GM18909 (cell line): ENCODE results near the gene MCUB.

ENCODE experiments used
- ATAC-seq: cut with Tn5 transposase; IDR thresholded peaks from one replicate; pipeline ENCODE4 v1.9.1; 2021; ENCODE audit warnings: mild to moderate bottlenecking; ENCODE audit not compliant: unreplicated experiment, poor library complexity

Gene MCUB

GRCh38 chr4:109719604-109720003 is 159.6 kb downstream of the MCUB start:
- no peak for ATAC-seq

- ATAC-seq, result no peak
Observed at GRCh38 chr4:109721033-109721432, 161.0 kb downstream of the MCUB start.

DNA sequence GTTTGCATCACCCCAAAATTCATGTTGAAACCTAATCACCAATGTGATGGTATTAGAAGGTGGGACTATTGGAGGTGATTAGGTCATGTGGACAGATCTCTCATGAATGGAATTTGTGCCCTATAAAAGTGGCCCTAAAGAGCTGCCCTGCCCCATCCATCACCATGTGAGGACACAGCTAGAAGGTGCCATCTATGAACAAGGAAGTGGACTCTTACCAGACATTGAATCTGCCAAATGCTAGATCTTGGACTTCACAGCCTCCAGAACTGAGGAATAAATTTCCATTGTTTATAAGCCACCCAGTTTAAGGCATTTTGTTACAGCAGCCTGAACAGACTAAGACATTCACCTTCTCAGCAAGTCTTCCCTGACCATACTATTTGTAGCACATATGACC is 162.3 kb downstream of the MCUB start:
- no peak for ATAC-seq

DNA sequence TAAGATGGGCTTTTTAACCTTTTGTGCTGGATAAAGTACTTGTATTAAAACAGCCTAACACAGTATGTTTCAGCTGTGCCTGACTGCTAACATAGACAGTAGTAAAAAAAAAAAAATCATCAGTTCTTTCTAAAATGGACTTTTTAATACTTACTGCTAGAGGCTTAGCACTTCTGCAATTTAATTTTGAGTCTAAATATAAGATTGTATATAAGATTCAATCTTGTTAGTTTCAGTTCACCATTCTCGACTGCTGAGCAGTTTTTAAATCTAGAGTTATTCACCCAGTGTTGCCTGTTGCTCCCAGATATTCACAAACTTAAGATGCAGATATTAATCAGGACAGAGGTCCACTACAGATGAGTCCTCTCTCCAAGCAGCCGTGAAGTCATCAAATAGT is 163.1 kb downstream of the MCUB start:
- ATAC-seq, result no peak

- ATAC-seq, result no peak
Observed at GRCh38 chr4:109728385-109728784, 168.3 kb downstream of the MCUB start.

DNA sequence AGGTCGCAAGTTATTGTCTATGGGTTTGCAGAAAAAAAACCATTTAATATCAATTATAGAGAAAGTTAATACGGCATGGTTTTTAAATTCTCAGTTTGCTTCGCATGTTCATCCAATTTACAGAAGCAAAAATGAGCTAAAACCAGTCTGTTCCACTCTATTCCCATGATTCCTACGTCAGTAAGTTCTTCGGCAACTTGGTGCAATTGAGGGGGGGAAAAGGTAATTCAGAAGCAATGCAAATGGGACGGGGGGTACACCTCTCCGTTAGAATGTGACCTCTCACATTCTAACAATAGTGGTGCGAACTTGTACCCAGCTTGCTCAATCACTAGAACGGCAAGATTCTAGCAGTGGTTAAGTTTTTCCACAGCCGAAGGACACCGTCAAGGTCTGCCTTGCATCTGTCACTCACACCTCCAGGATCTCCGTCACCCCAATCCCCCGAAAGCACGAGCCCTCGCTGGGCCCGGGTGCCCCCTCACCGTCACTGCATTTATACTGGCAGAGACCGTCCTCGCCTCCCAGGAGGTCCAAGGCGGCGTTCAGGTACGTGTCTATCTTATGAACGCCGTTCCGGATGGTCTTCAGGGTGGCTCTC is 169.2 kb downstream of the MCUB start:
- no peak for ATAC-seq

- peak; percentile 88 for ATAC-seq
Observed at GRCh38 chr4:109729718-109730618, 169.9 kb downstream of the MCUB start, which contains the start of gene PLA2G12A. Gene PLA2G12A (minus strand): TSS chr4:109730070. CDS start chr4:109729809, 261 bp downstream.

DNA sequence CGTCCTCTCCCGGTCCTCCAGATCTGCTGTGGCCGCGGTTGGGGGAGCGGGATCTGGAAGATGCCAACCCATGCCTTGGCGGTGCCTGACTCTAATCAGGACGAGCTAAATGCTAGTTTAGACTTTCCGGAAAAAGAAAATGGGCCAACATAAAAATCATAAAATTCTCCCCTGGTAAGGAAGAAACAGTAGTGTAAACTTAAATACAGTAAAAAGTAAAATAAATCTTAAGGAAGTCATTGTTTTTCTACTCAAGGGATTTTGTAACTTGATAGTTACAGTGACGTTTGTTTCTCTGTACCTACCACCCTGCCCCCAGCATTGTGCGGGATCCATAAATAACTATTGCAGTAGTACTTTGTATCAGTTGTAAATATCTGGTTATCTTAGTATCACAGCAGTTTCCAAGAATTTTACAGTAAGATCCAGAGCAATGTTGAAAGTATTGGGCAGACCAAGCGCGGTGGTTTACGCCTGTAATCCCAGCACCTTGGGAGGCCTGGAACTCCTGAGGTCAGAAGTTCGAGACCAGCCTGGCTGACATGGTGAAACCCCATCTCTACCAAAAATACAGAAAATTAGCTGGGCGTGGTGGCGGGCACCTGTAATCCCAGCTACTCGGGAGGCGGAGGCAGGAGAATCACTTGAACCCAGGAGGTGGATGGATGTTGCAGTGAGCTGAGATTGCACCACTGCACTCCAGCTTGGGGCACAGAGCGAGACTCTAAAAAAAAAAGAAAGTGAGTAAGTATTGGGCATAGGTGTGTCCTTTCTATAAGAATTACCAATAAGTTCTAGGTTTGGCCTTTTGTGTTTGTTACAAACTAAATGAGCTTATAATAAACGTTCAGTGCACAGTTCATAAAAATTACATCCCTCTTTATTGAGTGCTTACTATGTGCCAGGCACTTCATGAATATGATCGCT is 170.8 kb downstream of the MCUB start:
- ATAC-seq, result no peak

DNA sequence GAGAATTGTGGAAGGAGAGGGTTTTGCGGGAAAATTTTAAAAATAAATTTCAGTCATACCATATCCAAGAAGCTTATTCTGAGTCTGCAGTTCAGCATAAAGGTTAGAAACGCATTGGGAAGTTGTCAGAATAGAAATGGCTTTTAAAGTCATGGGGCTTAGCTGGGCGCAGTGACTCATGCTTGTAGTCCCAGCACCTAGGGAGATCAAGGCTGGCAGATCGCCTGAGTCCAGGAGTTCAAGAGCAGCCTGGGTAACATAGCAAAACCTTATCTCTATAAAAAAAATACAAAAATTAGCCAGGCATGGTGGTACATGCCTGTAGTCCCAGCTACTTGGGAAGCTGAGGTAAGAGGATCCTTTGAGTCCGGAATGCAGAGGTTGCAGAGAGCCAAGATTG is 173.7 kb downstream of the MCUB start:
- ATAC-seq, result no peak

- ATAC-seq, result no peak
Observed at GRCh38 chr4:109735566-109736365, 175.7 kb downstream of the MCUB start.
